ENCODE data around the gene PANK4.

PANK4 gene

DNA sequence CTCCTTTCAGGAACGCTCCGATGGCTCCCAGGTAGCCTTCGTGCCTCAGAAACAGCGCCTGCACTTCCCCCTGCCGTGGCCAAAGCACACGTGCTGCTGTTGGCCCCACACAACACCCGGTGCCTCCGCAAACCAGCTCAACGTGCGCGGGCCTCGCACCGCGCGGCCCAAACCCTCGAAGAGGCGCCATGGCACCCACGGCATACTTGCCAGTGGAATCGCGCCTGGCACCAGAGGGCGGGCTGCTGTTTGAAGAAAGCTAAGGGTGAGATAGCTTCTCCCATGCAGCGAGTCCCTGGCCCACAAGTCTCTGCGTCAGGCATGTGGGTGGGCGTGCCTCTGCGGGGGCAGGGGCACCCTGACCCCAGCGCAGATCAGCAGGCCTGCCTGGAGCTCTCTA lies 7.9 kb downstream of the PANK4 start:
- Histone ChIP-seq H3K27me3 (replicated peaks; ENCODE audit: insufficient read depth, low read length) (no peaks in the 10 kb centered on the region), H4K20me1 (ENCODE audit: insufficient read depth, low read length) (peaks cover 14% of the 10 kb centered on the region; the same call in 1 of the 2 replicates), H3K79me2 (ENCODE audit: low read length) (peaks cover 29% of the 10 kb centered on the region), H3K9ac (ENCODE audit: low read length) (no peak overlapping the region), H3K36me3 (replicated peaks; ENCODE audit: insufficient read depth, low read length) (no peaks in the 10 kb centered on the region; the same call in 1 of the 2 replicates), H3K4me1 (ENCODE audit: low read length) (no peaks in the 10 kb centered on the region), H2AFZ (ENCODE audit: low read length) (no peak overlapping the region), H3K27ac (ENCODE audit: low read length) (no peak overlapping the region), H3K4me3 (ENCODE audit: low read length) (no peak overlapping the region), H3K9me2 (replicated peaks; ENCODE audit: insufficient read depth, low read length) (no peaks in the 10 kb centered on the region), H3F3A (ENCODE audit: insufficient read depth, low read length) (no peaks in the 10 kb centered on the region), H3K9me3 (replicated peaks; ENCODE audit: insufficient read depth, low read length) (no peaks in the 10 kb centered on the region), H3K4me2 (ENCODE audit: low read depth, low read length) (no peak overlapping the region)
- no peak for TF ChIP-seq EZH2 (optimal IDR thresholded peaks at IDR 0.05; ENCODE audit: low read depth, low read length)
- no peak for TF ChIP-seq EZH2phosphoT487 (IDR thresholded peaks at IDR 0.05; ENCODE audit: low read length)
- no peak for TF ChIP-seq CTCF (IDR thresholded peaks at IDR 0.05; ENCODE audit: low read length)
- no peak for DNase-seq

GRCh38 chr1:2517966-2518365 lies 8.4 kb downstream of the PANK4 start:
- no peaks in the 10 kb centered on the region; the same call in 1 of the 2 replicates for H3K36me3 ChIP-seq (replicated peaks; ENCODE audit: insufficient read depth, low read length)
- no peak overlapping the region for H3K4me3 ChIP-seq (ENCODE audit: low read length)
- no peaks in the 10 kb centered on the region for H3K9me3 ChIP-seq (replicated peaks; ENCODE audit: insufficient read depth, low read length)
- H2AFZ ChIP-seq (ENCODE audit: low read length), result no peak overlapping the region
- no peak overlapping the region for H3K4me2 ChIP-seq (ENCODE audit: low read depth, low read length)
- no peak overlapping the region for H3K27ac ChIP-seq (ENCODE audit: low read length)
- no peaks in the 10 kb centered on the region for H3K27me3 ChIP-seq (replicated peaks; ENCODE audit: insufficient read depth, low read length)
- H3K79me2 ChIP-seq (ENCODE audit: low read length), result peaks cover 23% of the 10 kb centered on the region
- peaks cover 10% of the 10 kb centered on the region; the same call in 1 of the 2 replicates for H4K20me1 ChIP-seq (ENCODE audit: insufficient read depth, low read length)
- TF ChIP-seq EZH2 (optimal IDR thresholded peaks at IDR 0.05; ENCODE audit: low read depth, low read length) (no peak), EZH2phosphoT487 (IDR thresholded peaks at IDR 0.05; ENCODE audit: low read length) (no peak), CTCF (IDR thresholded peaks at IDR 0.05; ENCODE audit: low read length) (no peak)
- no peaks in the 10 kb centered on the region for H3F3A ChIP-seq (ENCODE audit: insufficient read depth, low read length)
- no peaks in the 10 kb centered on the region for H3K9me2 ChIP-seq (replicated peaks; ENCODE audit: insufficient read depth, low read length)
- no peaks in the 10 kb centered on the region for H3K4me1 ChIP-seq (ENCODE audit: low read length)
- no peak overlapping the region for H3K9ac ChIP-seq (ENCODE audit: low read length)
- no peak for DNase-seq

DNA sequence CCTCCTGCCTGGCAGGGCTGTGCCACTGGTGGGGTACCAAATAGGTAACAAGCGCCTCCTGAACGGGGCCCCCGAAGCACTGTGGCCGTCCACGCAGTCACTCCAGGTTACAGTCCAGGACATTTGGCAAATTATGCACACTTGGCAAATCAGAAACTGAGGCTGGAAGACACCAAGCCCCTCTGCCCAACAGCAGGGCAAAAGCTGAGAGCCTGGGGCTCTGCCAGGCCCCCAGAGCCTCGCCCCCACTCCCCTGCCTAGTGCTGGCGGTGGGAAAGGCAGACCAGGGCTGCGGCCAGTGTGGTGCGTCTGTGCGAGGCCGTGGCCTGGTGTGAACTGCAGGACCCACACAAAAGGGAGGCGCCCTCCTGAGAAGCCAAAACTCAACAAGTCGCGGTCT lies 9.4 kb downstream of the PANK4 start:
- Histone ChIP-seq H3K9me2 (replicated peaks; ENCODE audit: insufficient read depth, low read length) (no peaks in the 10 kb centered on the region), H3K4me3 (ENCODE audit: low read length) (no peak overlapping the region), H3K9ac (ENCODE audit: low read length) (no peak overlapping the region), H2AFZ (ENCODE audit: low read length) (no peak overlapping the region), H3K27me3 (replicated peaks; ENCODE audit: insufficient read depth, low read length) (no peaks in the 10 kb centered on the region), H3K79me2 (ENCODE audit: low read length) (peaks cover 13% of the 10 kb centered on the region), H3K4me2 (ENCODE audit: low read depth, low read length) (no peak overlapping the region), H3F3A (ENCODE audit: insufficient read depth, low read length) (no peaks in the 10 kb centered on the region), H3K9me3 (replicated peaks; ENCODE audit: insufficient read depth, low read length) (no peaks in the 10 kb centered on the region), H3K36me3 (replicated peaks; ENCODE audit: insufficient read depth, low read length) (no peaks in the 10 kb centered on the region; the same call in 1 of the 2 replicates), H4K20me1 (ENCODE audit: insufficient read depth, low read length) (peaks cover 1% of the 10 kb centered on the region; the same call in 1 of the 2 replicates), H3K4me1 (ENCODE audit: low read length) (no peaks in the 10 kb centered on the region), H3K27ac (ENCODE audit: low read length) (no peak overlapping the region)
- TF ChIP-seq CTCF (IDR thresholded peaks at IDR 0.05; ENCODE audit: low read length), result no peak
- no peak for TF ChIP-seq EZH2phosphoT487 (IDR thresholded peaks at IDR 0.05; ENCODE audit: low read length)
- TF ChIP-seq EZH2 (optimal IDR thresholded peaks at IDR 0.05; ENCODE audit: low read depth, low read length), result no peak
- no peak for DNase-seq

Data from MM.1S (cell line).